Activated gamma-delta T cell (primary cell): ENCODE results near the gene ZIC5.
"Not testable (repeated sequence)": the region's sequence is repeated elsewhere in the genome, so short reads cannot be mapped to it uniquely, and the experiment has no call there.

ENCODE experiments used
- DNase-seq: peaks from one replicate; lab custom pipeline; 2025; lab: John Stamatoyannopoulos, UW

ZIC5 gene

DNA sequence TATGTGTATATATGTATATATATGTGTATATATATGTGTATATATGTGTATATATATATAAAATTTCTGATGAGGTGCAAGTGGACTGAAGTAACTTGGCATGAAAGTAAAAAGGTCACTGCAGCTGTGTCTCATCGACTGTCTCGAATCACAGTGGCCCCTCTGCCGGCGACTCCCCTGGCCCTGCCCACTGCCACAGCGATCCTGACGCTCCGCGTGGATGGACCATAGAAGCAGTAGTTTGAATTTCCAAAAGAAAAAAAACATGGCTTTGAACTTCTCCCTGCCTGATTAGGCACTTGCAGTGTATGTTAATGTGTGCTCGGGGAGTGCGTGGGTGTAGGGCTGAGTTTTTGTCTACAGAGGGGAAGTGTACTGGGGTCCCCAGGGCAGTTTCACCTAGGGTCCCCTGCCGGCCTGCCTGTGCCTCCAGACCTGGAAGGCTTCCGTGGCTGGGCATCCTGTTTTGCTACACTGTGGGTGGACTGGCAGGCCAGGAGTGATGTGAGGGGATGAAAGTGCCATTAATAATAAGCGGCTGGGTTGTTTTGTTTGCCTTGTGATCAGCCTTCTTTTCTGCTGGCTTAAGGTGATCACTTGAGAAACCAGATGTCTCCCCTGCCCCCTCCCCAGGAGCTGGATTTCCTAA, 10.8 kb downstream of the ZIC5 start:
- DNase-seq = no peak

DNA sequence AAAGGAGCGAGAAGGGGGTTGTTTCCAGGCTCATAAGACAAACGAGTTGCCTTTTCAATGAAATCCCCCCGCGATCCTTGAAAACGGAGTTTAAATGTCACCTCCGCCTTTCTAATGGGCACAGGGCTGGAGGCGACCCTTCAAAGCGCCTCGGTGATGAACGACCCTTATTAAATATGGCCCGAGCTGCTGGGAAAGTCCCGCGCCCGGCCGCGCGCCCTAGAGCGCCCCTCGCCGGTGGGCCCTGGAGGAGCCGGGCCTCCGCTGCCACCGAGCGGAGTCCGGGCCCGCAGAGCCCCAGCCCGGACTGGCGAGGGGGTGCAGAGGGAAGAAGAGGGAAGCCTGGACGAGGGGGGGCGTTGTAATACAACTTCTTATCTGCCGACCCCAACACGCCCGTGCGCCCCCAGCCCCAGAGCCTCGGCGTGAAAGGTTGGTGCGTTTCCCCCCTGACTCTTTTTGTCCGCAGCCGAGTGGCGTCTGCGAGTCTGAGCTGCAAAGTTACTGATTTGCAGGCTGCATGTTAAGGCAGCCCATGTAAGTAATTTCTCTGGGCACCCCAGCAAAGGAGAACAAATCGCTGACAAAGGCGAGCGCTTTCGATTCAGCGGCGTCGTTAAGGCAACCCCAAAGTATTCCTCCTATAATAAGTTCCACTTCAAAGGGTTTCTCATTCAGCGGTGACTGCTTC, 11.9 kb downstream of the ZIC5 start:
- no peak for DNase-seq

DNA sequence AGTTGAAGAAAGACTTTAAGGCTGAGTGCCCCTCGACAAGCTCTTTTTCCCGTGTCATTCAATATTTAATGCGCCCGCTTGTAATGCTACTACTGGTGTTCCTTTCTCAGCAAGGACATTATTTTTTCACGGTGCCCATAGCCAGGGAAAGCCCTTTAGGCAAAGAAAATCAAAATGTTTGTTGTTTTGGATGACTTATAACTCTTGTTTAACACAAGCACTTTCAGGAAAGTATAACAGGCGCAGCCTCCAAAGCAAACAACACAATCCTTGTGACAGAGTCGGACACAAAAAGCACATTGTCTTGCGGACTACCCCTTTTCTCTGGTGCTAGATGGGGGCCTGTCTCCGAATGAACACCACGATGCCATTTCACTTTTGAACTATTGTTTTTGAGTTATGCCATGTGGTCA, 12.4 kb downstream of the ZIC5 start:
- DNase-seq = no peak

DNA sequence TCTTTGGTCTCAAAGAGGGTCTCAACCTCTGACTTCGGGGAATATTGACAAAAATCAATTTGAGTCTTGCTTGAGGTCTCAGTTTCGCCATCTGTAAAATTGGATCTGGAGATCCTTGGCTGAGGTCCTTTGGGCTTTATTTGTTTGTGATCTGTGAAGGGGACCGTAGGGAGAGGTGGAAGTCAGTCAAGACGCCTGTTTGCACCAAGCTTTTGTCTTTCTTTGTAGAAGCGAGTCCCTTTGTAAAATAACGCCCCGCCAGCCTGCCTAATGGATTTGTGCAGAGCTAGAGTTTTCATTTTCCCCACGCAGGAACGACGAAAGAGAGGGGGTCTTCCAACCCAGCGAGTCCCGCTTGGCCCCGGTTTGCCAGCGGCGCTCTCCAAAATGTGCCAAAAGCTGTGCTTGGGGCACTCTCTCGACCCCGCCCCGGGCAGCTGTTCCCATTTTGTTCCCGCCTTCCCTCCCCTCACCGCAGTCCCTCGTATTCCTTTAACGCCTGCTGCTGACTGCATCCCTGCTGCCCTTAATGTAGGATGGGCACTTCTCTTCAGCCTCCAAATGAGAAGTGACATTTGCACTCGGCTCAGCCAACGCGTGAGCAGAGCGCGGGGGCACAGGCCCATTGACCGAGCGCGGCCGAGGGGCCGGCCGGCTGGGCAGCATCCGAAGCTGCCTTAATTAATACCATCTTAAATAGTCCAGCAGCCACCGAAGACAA, 13.0 kb downstream of the ZIC5 start:
- no peak for DNase-seq

DNA sequence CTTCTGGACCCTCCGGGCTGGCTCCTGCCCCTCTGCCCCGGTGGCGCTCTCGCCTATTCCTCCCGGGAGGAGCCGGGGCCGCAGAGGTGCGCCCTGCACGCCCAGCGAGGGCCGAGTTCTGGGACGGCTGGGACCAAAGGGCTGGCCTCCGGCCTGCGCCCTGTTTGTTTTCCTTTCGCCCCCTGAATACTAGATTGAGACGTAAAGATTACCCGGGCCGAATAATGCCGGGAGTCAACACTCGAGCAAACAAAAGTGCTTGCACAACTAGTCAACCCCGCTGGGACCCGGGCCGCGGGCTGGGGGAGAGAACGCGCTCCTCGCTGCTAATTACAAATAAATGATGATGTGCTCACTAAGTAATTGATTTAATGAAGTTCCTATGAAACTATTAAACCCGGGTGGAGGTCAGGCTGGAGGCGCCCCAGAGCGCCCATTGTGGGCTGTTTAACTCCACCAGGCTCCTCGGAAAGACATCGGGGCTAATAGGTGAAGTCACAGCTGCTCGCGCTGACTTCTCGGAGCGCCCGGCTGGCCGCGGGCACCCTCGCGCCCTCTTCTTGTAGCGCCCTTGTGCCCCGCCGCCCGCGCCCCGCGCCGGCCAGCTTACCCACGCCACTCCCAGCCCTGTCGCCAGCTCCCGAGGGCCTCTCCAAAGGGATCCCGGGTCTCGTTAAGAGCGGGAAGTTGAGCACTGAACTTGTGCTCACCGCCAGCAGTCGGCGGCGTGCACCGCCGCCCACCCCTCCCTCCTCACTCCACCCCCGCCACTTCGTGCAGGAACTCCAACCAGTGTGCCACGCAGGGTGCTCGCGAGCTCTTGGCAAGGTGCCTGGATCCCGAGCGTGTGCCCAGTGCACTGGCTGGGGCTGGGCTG, 14.9 kb downstream of the ZIC5 start:
- DNase-seq = no peak

DNA sequence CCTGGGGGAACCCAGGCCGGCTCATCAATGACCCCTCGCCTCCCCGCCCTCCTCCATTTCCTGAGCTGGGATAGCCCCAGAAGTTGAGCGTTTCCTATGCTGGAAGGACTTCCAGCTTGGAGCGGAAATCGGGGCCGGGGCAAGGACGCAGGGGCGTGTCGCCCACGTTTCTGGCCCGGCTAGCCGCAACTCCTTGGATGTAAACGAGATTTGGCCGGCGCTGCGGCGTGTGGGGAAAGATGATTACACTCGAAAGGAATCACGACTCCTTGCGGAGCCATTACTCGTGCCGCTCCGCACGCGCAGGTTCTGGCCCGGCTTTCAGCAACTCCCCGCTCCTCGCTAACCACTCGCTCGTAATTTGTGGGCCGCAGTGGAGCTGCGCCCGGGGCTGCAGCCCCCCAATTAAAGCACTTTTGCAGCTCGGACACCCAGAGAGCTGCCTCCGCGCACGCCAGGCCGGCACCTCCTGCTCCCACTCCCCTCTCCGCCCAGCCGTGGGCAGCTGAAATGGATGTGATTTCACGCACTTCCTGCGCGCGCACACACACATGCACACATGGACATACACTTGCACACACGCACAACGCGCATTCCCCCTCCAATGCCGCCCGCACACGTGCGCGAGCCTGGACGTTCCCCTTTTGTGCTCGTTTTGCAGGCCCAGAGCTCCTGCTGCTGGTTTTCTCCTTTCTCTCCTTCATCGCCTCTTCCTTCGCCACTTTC, 15.7 kb downstream of the ZIC5 start:
- DNase-seq = no peak

DNA sequence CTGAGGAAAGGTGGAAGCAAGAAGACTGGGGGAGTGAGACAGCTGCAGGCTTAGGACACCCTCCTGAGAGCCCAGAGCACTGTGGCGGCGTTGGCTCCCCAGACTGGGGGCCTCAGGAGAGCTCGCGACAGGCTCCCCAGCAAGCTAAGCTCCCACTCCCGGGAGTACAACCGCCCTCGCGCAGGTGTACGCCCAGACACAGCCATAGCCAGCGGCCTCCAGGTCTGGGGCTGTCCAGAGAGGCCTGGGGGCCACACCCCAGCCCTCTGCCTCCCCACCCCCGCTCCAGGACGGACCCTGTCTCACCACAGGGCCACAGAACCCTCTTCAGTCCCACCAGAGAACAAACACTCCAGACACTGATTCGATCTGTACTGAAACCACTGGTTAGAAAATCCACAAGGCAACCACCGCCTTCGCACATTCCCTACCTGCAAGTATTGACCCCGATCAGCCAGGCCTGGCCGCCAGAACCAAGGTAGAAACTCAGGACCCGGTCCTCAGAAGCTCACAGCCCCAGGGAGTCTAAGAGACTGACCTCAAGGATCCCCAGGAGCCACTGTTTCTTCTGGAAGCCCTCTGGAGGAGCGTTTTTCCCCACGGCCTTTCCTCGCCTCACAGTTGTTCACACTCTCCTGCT, 16.3 kb downstream of the ZIC5 start:
- no peak for DNase-seq

DNA sequence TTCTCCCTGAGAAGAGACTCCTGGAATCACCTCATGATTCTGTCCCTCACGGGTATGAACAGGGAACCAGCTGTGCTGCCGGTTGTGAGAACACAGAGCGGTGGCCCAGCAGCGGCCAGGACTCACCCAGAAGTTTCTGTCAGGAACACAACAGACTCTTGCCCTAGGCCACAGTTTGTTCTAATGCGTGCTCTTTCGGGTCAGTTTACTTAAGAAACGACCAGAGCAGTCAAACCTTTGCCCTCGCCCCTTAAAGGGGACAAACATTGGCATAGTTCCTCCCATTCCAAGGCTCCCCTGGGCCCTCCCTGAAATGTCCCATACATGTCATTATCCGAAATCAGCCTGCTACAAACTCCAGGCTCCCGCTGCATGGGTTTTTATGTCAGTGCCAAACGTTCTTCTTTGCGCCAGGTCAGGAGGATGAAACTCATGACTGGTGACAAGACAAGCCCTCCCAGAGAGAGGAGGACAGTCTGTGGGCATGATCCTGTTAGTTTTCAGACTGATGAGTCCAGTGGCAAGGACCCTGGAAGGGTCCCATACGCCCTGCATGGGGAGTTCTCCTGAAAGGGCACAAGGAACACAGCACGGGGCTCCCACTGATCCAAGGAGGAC, 18.3 kb downstream of the ZIC5 start:
- DNase-seq = no peak

DNA sequence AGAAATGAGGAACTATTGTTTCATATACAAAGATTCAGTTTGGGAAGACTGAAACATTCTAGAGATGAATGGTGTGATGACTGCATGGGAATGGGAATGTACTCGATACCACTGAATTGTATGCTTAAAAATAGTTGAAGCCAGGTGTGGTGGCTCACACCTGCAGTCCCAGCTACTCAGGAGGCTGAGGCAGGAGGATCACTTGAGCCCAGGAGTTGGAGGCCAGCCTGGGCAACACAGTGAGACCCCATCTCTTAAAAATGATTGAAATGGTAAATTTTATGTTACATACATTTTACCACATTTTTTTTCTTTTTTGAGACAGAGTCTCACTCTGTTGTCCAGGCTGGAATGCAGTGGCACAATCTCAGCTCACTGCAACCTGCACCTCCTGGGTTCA, 19.9 kb downstream of the ZIC5 start:
- DNase-seq = not testable (repeated sequence)

DNA sequence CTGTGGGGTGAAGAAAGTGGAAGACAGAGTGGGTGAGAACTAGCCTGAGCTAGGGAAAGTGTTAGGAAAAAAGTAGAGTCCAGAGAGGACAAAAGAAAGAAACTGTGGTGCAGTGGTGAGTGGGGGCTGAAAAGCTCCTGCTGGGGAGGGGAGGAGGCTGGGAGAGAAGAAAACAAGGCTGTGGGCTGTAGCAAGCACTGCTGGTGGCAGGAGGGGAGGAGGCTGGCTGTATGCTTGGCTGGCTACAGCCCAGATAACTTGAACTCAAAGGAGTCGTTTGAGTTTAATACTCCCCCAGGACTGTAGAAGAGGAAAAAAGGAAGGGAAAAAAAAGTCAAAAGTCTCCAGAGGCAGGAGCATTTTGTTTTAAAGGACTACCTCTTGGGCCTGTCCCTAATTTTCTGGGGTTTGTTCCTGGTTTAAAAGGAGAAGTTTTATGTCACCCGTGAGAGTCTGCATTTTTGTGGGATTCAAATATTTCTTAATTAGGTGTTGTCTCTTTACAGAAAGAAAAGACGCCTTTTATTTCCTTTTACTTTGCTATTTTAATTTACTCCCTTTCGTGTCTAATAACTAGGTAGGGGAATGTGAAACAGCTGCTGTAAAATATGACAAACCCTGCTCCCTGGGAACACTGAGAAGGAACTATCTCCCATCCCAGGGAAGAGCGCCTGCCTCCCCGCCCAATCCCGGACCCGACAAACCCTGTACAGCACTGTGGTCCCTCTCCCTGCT, 21.7 kb downstream of the ZIC5 start:
- no peak for DNase-seq

DNA sequence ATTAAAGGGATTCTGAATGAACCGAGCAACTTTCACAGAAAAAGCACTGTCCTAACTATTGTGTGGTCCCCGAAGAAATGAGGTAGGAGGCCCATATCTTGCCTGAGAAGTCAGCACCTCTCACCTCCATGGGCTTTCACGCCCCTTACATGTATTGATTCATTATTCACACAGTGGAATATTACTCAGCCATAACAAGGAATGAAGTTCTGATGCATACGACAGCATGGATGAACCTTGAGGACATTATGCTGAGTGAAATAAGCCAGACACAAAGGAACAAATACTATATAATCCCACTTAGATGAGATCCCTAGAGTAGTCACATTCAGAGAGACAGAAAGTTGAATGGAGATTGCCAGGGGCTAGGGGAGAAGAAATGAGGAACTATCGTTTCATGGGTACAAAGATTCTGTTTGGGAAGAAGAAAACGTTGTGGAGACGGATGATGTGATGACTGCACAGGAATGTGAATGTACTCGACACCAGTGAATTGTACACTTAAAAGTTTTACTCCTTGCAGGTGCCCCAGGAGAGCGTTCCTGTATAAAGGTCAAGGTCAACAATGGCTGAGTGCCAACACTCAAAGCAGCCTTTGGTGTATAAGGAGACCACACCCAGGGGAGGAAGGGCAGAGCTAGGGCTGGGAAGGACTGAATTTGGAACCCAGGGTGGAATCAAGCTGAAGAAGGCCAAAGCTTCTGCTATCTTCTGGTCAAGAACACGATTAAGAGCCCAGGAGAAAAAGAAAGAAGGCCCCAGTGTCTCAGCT, 22.5 kb downstream of the ZIC5 start:
- DNase-seq = no peak

DNA sequence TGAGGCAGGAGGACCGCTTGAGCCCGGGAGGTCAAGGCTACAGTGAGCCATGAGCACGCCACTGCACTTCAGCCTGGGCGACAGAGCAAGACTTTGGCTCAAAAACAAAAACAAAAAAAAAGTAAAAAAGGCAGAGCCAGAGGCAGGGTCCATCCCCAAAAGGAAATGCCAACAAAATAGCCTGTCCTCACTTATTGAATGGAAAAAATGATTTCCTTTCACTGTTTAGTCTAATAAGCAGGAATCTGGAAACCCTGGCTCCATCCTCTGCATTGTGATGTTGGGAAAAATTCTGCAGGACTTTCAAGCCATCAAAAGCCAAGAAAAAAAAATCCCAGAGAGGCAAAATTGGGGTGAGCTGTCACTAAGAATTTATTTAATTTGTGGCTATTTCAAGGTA, 23.2 kb downstream of the ZIC5 start:
- no peak for DNase-seq

DNA sequence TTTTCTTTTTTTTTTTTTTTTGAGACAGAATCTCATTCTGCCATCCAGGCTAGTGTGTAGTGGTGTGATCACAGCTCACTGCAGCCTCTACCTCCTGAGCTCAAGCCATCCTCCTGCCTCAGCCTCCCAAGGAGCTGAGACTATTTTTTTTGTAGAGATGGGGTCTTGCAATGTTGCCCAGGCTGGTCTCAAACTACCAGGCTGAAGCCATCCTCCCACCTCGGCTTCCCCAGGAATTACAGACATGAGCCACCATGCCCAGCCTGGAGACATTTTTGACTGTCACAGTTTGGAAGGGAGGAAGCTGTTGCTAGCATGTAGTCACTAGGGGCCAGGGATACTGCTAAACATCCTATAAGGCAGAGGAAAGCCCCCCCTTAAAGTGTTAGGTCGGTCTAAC, 23.9 kb downstream of the ZIC5 start:
- DNase-seq = no peak

DNA sequence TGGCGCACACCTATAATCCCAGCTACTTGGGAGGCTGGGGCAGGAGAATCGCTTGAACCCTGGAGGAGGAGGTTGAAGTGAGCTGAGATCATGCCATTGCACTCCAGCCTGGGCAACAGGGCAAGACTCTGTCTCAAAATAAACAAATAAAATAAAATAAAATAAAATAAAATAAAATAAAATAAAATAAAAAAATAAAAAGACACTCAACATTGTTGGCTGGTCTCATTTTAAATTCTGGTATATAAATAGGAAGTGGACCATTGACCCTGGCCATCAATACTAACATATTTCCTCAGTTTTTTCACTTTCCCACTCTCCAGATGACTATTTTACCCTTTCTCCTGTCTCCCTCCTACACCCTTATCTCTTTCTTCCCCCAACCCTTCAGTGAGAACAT, 26.1 kb downstream of the ZIC5 start:
- DNase-seq = not testable (repeated sequence)

DNA sequence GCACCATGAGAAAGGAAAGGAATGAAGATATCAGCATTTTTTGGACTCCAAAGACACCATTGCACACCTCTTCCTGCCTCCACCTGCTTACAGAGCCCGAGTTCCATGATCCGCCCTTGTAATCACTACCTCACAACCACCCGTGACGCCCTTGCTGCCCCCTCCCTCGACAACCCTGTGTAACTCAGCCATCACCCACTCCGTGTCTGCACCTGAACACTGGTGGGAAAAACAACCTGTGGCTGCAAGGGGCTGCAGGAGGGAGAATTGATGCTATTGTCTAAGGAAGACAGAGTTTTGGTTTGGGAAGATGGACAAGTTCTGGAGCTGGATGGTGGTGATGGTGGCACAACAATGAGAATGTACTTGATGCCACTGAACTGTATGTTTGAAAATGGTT, 27.0 kb downstream of the ZIC5 start:
- no peak for DNase-seq

DNA sequence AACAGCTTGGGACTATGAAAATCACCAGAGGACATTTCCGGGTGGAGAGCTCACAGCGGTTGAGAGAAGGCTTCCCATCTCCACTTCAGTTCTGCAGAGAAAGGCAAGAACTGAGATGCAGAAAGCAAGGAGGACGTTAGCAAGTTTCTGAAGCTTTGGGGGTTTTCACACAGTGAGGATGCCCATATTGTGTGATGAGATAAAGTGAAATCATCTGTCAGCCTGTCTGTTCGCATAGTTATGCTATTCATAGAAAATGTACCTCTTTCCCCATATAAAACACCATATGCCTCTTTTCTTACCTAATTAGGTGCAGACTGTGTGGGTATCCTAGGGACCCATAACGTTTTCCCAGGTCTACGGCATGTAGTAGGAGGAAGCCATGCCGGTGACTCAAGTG, 27.5 kb downstream of the ZIC5 start:
- DNase-seq = no peak

DNA sequence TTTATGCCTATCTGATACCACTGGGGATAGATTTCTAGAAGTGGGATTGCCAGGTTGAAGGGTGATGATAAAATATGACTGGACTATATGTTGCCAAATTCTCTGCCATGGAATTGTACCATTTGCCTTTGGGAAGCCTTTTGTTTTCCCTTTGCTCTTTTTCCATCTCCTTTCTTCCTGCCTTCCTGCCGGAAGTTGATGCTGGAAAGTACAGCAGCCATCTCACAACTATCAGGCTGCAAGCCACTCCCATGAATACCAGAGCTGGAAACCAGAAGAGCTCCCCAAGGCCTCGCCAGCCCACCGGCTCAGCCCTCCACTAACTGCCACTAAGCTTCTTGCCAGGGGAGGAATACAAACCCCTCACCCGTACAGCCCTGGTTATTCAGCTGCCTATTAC, 29.7 kb downstream of the ZIC5 start:
- no peak for DNase-seq

DNA sequence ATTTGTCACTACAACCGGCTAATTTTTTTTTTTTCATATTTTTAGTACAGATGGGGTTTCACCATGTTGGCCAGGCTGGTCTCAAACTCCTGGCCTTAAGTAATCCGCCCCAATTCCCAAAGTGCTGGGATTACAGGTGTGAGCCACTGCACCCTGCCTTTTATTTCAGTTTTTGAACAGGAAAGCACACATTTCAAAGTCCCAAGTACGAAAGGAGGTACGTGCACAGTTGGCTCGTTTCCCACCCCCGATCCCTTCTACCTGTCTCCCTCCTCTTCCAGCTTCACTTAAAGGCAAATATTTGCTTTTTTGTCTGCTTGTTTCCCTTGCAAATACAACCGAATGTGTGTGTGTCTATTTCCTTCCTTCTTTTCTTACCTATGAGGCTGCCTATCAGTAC, 30.5 kb downstream of the ZIC5 start:
- no peak for DNase-seq

DNA sequence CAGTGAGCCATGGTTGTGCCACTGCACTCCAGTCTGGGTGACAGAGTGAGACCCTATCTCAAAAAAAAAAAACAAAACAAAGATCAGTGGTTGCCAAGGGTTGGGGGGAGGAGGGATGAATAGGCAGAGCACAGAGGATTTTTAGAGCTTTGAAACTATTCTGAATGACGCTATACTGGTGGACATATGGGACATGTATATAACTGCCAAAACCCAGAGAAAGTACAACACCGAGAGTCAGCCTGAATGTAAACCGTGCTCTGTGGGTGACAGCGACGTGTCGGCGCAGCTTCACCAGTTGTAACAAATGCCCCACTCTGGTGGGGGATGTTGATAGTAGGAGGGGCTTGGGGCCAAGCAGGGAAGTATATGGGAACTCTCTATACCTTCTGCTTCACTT, 32.9 kb downstream of the ZIC5 start:
- DNase-seq = no peak
